GM12801 (cell line): ENCODE measurements around the gene MPV17L2.

Experiments
- CTCF ChIP-seq: IDR thresholded peaks from one replicate; pipeline ENCODE4 v1.5.1; 2011; ENCODE audit warnings: control low read depth; ENCODE audit not compliant: insufficient read length; ENCODE audit errors: extremely low read depth

Gene MPV17L2

GRCh38 chr19:18197306-18197705, 4.3 kb downstream of the MPV17L2 start:
- no peak for TF ChIP-seq CTCF

GRCh38 chr19:18197941-18198340, 4.9 kb downstream of the MPV17L2 start:
- no peak for TF ChIP-seq CTCF

GRCh38 chr19:18198374-18198773, 5.4 kb downstream of the MPV17L2 start:
- no peak for TF ChIP-seq CTCF

- no peak for TF ChIP-seq CTCF
Observed at GRCh38 chr19:18202397-18202777, 9.4 kb downstream of the MPV17L2 start.

- no peak for TF ChIP-seq CTCF
Observed at GRCh38 chr19:18202778-18203407, 9.9 kb downstream of the MPV17L2 start.

- no peak for TF ChIP-seq CTCF
Observed at GRCh38 chr19:18203408-18203862, 10.4 kb downstream of the MPV17L2 start.

- no peak for TF ChIP-seq CTCF
Observed at GRCh38 chr19:18203863-18204393, 10.9 kb downstream of the MPV17L2 start, which contains the start of gene RAB3A. Gene RAB3A (minus strand): TSS chr19:18204042. CDS start chr19:18202740, 1,302 bp downstream.
